Activated CD8-positive, alpha-beta T cell treated with anti-CD3 and anti-CD28 coated beads for 36 hours (primary cell): Measurements from ENCODE around the gene CPXM2. TPM values are rescaled to one million over a fixed set of nuclear protein-coding genes. Genes with fewer than 3 reads are reported as not detected.

Experiments
- ATAC-seq: fragments of 200-7000 bp; cut with Tn5 transposase; one replicate; pipeline ENCODE4 v1.10.0; 2021; ENCODE audit warnings: mild to moderate bottlenecking, moderate library complexity
- CTCF ChIA-PET: fragments of 350-600 bp; sonication (Branson Sonifier 250); formaldehyde crosslinking; loops from one replicate; lab custom pipeline; 2021; ENCODE audit warnings: antibody characterized with exemption; lab: Charles Lee
- POLR2A ChIA-PET: fragments of 350-600 bp; sonication (Branson Sonifier 250); formaldehyde crosslinking; loops from one replicate; lab custom pipeline; 2021; ENCODE audit warnings: antibody characterized with exemption; lab: Charles Lee
- DNase-seq: peaks from one replicate; pipeline ENCODE4 v3.0.0-alpha.2; 2020
- H3K27ac Mint-ChIP-seq: one replicate; pipeline ENCODE4 v1.8.0; 2021; ENCODE audit warnings: mild to moderate bottlenecking, mixed read lengths
- H3K27me3 Mint-ChIP-seq: one replicate; pipeline ENCODE4 v1.8.0; 2021; ENCODE audit warnings: mixed read lengths
- H3K36me3 Mint-ChIP-seq: one replicate; pipeline ENCODE4 v1.8.0; 2021; ENCODE audit warnings: low read depth, mixed read lengths
- H3K4me1 Mint-ChIP-seq: one replicate; pipeline ENCODE4 v1.8.0; 2021; ENCODE audit warnings: low read depth, mixed read lengths
- H3K4me3 Mint-ChIP-seq: one replicate; pipeline ENCODE4 v1.8.0; 2021; ENCODE audit warnings: mild to moderate bottlenecking, moderate library complexity, mixed read lengths
- H3K9me3 Mint-ChIP-seq: one replicate; pipeline ENCODE4 v1.8.0; 2021; ENCODE audit warnings: mixed read lengths
- intact Hi-C: fragments of 100-400 bp; cut with micrococcal nuclease; formaldehyde crosslinking; loops from one replicate; pipeline ENCODE4 v1.10.0; 2022
- total RNA-seq, 2 experiments: library from RNA; stranded (reverse); gene quantifications; one replicate each; pipeline ENCODE4 v1.2.3, GENCODE V29; 2021
- TF ChIP-seq, protein P1 (sequence below): fragments of 200-600 bp; IDR thresholded peaks from one replicate; pipeline ENCODE4 v1.8.0; 2022; ENCODE audit warnings: antibody characterized with exemption, mild to moderate bottlenecking

Gene CPXM2
- total RNA-seq, 2 experiments from 2014 or later = not detected

DNA sequence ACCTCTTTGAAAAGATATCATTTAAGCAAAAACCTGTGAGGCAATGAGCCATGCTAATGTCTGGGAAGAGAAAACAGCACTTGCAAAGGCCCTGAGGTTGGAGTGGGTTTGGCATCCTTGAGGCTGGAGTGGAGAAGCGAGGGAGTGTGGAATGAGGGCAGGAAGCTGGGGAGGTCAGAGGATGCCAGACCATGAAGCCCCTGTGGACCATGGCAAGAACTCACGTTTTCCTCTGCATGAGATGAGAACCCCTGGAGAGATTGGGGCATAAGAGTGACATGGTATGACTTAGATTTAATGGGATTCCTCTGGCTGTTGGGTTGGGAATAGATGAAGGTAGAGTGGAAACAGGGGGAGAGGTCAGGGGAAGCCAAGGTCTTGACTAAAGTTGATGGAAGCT is 176.1 kb downstream of the CPXM2 start:
- no peak for ATAC-seq
- Mint-ChIP-seq H3K27ac (no peak overlapping the region), H3K9me3 (peaks cover 3% of the 10 kb centered on the region), H3K27me3 (peaks cover 3% of the 10 kb centered on the region), H3K36me3 (no peaks in the 10 kb centered on the region), H3K4me3 (no peak overlapping the region), H3K4me1 (no peaks in the 10 kb centered on the region)
- ChIA-PET POLR2A (no interaction called here), CTCF (no interaction called here)
- no peak for DNase-seq
- intact Hi-C loops = no loop called here
- TF ChIP-seq, protein P1, sequence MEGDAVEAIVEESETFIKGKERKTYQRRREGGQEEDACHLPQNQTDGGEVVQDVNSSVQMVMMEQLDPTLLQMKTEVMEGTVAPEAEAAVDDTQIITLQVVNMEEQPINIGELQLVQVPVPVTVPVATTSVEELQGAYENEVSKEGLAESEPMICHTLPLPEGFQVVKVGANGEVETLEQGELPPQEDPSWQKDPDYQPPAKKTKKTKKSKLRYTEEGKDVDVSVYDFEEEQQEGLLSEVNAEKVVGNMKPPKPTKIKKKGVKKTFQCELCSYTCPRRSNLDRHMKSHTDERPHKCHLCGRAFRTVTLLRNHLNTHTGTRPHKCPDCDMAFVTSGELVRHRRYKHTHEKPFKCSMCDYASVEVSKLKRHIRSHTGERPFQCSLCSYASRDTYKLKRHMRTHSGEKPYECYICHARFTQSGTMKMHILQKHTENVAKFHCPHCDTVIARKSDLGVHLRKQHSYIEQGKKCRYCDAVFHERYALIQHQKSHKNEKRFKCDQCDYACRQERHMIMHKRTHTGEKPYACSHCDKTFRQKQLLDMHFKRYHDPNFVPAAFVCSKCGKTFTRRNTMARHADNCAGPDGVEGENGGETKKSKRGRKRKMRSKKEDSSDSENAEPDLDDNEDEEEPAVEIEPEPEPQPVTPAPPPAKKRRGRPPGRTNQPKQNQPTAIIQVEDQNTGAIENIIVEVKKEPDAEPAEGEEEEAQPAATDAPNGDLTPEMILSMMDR = no peak

DNA sequence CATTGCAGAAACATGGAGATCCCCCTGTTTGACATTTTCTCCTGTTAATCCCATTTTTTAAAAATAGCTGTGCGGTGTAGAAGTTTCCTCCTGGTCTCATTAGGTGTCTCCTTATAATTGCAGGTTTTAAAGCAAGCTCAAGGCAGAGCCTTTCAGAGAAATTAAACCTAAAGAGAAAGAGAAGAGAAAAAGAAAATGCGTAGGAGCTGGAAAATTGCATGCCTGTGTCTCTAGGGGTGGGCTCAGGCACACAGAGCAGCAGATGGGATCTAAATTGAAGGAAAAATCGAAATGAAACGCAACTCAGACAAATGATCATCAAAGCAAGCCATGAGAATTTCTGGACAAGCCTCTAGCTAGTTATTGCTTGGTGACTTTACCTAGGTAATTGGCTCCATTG is 185.4 kb downstream of the CPXM2 start:
- H3K4me3 Mint-ChIP-seq = no peak overlapping the region
- no peaks in the 10 kb centered on the region for H3K36me3 Mint-ChIP-seq
- intact Hi-C loops = no loop called here
- no peaks in the 10 kb centered on the region for H3K4me1 Mint-ChIP-seq
- no peaks in the 10 kb centered on the region for H3K9me3 Mint-ChIP-seq
- no peak overlapping the region for H3K27ac Mint-ChIP-seq
- ChIA-PET POLR2A (no interaction called here), CTCF (no interaction called here)
- ATAC-seq = no peak
- no peak for DNase-seq
- no peaks in the 10 kb centered on the region for H3K27me3 Mint-ChIP-seq
- TF ChIP-seq, protein P1 = no peak

DNA sequence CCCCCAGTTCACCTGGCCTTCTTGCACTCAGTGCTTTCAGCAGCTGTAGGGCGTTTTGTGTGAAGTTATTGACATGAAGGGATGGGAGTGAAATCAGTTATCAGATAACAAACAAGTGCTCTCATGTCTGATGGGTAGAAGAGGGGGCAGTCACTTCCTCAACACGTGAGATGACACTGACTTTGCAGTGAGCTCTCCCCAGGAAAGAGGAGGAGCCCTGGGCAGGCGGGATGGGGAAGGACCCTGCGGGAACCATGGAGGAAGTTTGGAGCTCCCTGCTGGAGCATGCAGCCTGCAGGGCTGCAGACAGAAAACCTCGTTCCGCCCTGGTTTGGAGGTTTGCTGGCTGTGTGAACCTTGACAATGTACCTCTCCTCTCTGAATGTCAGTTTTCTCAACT is 186.8 kb downstream of the CPXM2 start:
- intact Hi-C loops = no loop called here
- no peaks in the 10 kb centered on the region for H3K36me3 Mint-ChIP-seq
- H3K4me3 Mint-ChIP-seq = no peak overlapping the region
- no peak for DNase-seq
- H3K27me3 Mint-ChIP-seq = no peaks in the 10 kb centered on the region
- ChIA-PET POLR2A (no interaction called here), CTCF (no interaction called here)
- H3K4me1 Mint-ChIP-seq = no peaks in the 10 kb centered on the region
- no peak overlapping the region for H3K27ac Mint-ChIP-seq
- no peaks in the 10 kb centered on the region for H3K9me3 Mint-ChIP-seq
- TF ChIP-seq, protein P1 = no peak
- no peak for ATAC-seq

DNA sequence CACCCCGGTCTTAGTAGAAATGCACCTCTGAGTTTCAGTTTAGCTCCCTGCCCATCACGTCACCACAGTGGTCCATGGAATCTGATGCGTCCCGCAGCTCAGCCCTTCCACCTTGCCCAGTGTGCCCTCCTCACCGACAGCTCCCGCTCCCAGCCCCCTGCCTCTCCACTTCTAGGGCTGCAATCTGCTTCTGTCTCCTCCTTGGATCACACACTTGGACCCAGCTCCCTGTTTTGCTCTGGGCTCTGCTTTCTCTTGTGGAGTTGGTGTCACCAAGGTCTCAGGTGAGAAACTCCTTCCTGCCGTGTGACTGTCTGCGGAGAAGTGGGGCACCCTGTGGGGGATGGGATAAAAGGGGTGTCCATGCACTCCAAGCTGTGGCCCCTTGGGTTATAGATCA is 187.5 kb downstream of the CPXM2 start:
- no peak for ATAC-seq
- Mint-ChIP-seq H3K27me3 (no peaks in the 10 kb centered on the region), H3K4me3 (no peak overlapping the region), H3K27ac (no peak overlapping the region), H3K36me3 (no peaks in the 10 kb centered on the region), H3K4me1 (no peaks in the 10 kb centered on the region), H3K9me3 (no peaks in the 10 kb centered on the region)
- TF ChIP-seq, protein P1 = no peak
- ChIA-PET POLR2A (no interaction called here), CTCF (interaction anchor here (0.7 to 1.4 kb wide), 2 partner anchors 15 to 122 kb away, joined by 3 read pairs; no protein-coding TSS in a partner anchor)
- intact Hi-C loops = no loop called here
- no peak for DNase-seq

DNA sequence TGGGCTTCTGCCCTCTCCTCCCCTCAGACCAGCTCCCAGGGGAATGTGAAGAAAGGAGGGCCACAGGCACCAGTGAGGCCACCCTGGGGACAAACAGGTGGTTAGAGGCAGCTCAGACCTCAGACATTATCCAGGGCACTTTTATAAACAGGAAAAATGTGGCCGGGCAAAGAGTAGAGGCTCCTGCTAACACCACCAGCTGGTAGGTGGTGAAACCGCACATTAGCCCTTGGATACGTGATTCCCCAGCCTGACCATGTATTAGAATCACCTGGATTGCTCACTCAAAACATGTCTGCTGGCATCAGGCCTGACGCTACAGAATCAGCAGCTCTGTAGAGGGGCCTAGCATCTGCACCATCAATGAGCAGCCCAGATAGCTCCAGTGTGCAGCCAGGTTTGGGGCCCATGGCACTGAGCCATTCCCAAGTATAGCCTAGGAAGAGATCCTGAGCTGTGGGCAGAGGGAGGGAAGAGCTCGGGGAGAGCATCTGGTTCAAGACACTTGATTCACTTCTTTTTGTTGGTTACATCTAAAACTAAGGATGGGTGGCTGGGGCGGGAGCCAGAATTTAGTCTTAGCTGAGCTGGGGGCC is 188.3 kb downstream of the CPXM2 start:
- ATAC-seq = no peak
- Mint-ChIP-seq H3K4me3 (no peak overlapping the region), H3K4me1 (no peaks in the 10 kb centered on the region), H3K27me3 (no peaks in the 10 kb centered on the region), H3K36me3 (no peaks in the 10 kb centered on the region), H3K27ac (no peak overlapping the region), H3K9me3 (no peaks in the 10 kb centered on the region)
- TF ChIP-seq, protein P1 = no peak
- intact Hi-C loops = no loop called here
- CTCF ChIA-PET = interaction anchor here (1.4 kb wide), 1 partner anchor 16 kb away, joined by 3 read pairs; no protein-coding TSS in a partner anchor
- DNase-seq = no peak
- POLR2A ChIA-PET = no interaction called here

Other genes with a start within 250 kb of the CPXM2 start
- not detected for gene GPR26, start 225.5 kb downstream of the CPXM2 start, total RNA-seq
- gene CHST15, start 201.8 kb upstream of the CPXM2 start, total RNA-seq = under 1 TPM; 0.36 to 0.81 TPM